Measurements from ENCODE around the gene NLRP10.

Gene NLRP10

GRCh38 chr11:7964261-7964660 is 986 bp downstream of the NLRP10 start:
- Histone ChIP-seq H3K36me3 (replicated peaks; ENCODE audit: low read depth, low read length) (no peaks in the 10 kb centered on the region), H3K9ac (ENCODE audit: low read length) (no peak overlapping the region), H4K20me1 (ENCODE audit: insufficient read depth, low read length) (no peaks in the 10 kb centered on the region), H3K27me3 (ENCODE audit: low read depth, low read length) (peaks cover 5% of the 10 kb centered on the region; the same call in 1 of the 2 replicates), H2AFZ (ENCODE audit: low read depth, low read length) (no peak overlapping the region), H3K79me2 (ENCODE audit: low read length) (no peaks in the 10 kb centered on the region), H3K4me3 (ENCODE audit: low read length) (no peak overlapping the region), H3K4me1 (ENCODE audit: low read length) (peaks cover 17% of the 10 kb centered on the region), H3K27ac (ENCODE audit: low read length) (no peak overlapping the region), H3K4me2 (ENCODE audit: low read length) (peak overlapping the region; percentile 32; the same call in 1 of the 2 replicates), H3K9me3 (ENCODE audit: insufficient read depth, low read length) (no peaks in the 10 kb centered on the region)
- TF ChIP-seq, protein P1, sequence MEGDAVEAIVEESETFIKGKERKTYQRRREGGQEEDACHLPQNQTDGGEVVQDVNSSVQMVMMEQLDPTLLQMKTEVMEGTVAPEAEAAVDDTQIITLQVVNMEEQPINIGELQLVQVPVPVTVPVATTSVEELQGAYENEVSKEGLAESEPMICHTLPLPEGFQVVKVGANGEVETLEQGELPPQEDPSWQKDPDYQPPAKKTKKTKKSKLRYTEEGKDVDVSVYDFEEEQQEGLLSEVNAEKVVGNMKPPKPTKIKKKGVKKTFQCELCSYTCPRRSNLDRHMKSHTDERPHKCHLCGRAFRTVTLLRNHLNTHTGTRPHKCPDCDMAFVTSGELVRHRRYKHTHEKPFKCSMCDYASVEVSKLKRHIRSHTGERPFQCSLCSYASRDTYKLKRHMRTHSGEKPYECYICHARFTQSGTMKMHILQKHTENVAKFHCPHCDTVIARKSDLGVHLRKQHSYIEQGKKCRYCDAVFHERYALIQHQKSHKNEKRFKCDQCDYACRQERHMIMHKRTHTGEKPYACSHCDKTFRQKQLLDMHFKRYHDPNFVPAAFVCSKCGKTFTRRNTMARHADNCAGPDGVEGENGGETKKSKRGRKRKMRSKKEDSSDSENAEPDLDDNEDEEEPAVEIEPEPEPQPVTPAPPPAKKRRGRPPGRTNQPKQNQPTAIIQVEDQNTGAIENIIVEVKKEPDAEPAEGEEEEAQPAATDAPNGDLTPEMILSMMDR (IDR thresholded peaks at IDR 0.05; ENCODE audit: low read depth, low read length), result no peak
- no peak for TF ChIP-seq EZH2phosphoT487 (IDR thresholded peaks at IDR 0.05; ENCODE audit: low read depth)

DNA sequence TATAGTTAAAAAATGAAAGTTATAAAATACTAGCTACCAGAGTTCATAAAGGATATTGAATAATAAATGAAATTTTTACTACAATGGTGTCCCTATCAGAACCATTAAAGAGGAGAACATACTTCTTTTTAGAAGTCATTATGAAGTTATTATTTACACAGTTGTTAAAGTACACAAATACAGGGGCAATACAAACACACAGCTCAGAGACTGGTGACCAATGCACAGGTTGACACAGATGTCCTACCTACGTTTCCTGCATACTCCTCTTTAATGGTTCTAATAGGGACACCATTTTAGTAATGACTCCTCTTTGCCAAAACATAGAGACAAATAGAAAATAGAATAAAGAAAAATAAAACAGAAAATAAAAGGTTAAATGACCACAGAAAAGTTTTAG is 10.1 kb downstream of the NLRP10 start:
- TF ChIP-seq, protein P1 (IDR thresholded peaks at IDR 0.05; ENCODE audit: low read depth, low read length), result no peak
- TF ChIP-seq EZH2phosphoT487 (IDR thresholded peaks at IDR 0.05; ENCODE audit: low read depth), result no peak
- Histone ChIP-seq H3K79me2 (ENCODE audit: low read length) (no peaks in the 10 kb centered on the region), H3K9me3 (ENCODE audit: insufficient read depth, low read length) (no peaks in the 10 kb centered on the region), H2AFZ (ENCODE audit: low read depth, low read length) (no peak overlapping the region), H3K36me3 (replicated peaks; ENCODE audit: low read depth, low read length) (no peaks in the 10 kb centered on the region), H4K20me1 (ENCODE audit: insufficient read depth, low read length) (no peaks in the 10 kb centered on the region), H3K9ac (ENCODE audit: low read length) (no peak overlapping the region), H3K4me2 (ENCODE audit: low read length) (no peak overlapping the region), H3K4me1 (ENCODE audit: low read length) (no peaks in the 10 kb centered on the region), H3K27me3 (ENCODE audit: low read depth, low read length) (peaks cover 6% of the 10 kb centered on the region; the same call in 1 of the 2 replicates), H3K4me3 (ENCODE audit: low read length) (no peak overlapping the region), H3K27ac (ENCODE audit: low read length) (no peak overlapping the region)

DNA sequence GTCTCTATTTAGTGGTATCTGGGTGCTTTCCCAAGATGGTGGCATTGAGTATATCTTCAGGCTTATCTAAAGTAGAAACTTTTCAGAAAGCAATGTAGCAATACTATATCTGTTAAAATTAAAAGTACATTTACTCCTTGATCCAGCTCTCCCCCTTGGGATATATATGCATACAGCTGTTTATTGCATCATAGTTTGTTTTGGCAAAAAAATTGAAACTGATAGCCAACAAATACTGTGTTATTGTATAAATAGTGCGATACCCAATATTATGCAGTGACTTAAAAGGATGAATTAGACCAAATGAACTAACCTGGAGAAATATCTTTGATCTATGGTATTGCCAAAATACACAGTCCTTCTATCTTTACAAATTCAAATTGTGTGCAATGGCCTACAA is 15.3 kb downstream of the NLRP10 start:
- no peaks in the 10 kb centered on the region for H3K36me3 ChIP-seq (replicated peaks; ENCODE audit: low read depth, low read length)
- no peaks in the 10 kb centered on the region for H3K9me3 ChIP-seq (ENCODE audit: insufficient read depth, low read length)
- H3K4me3 ChIP-seq (ENCODE audit: low read length), result no peak overlapping the region
- no peaks in the 10 kb centered on the region for H3K4me1 ChIP-seq (ENCODE audit: low read length)
- no peak for TF ChIP-seq EZH2phosphoT487 (IDR thresholded peaks at IDR 0.05; ENCODE audit: low read depth)
- TF ChIP-seq, protein P1 (IDR thresholded peaks at IDR 0.05; ENCODE audit: low read depth, low read length), result no peak
- H3K27me3 ChIP-seq (ENCODE audit: low read depth, low read length), result peaks cover 21% of the 10 kb centered on the region
- H4K20me1 ChIP-seq (ENCODE audit: insufficient read depth, low read length), result no peaks in the 10 kb centered on the region
- H2AFZ ChIP-seq (ENCODE audit: low read depth, low read length), result no peak overlapping the region
- no peak overlapping the region for H3K4me2 ChIP-seq (ENCODE audit: low read length)
- H3K9ac ChIP-seq (ENCODE audit: low read length), result no peak overlapping the region
- no peak overlapping the region for H3K27ac ChIP-seq (ENCODE audit: low read length)
- no peaks in the 10 kb centered on the region for H3K79me2 ChIP-seq (ENCODE audit: low read length)

GRCh38 chr11:7944123-7944522 is 21.1 kb downstream of the NLRP10 start:
- TF ChIP-seq, protein P1 (IDR thresholded peaks at IDR 0.05; ENCODE audit: low read depth, low read length), result no peak
- no peak overlapping the region for H3K4me2 ChIP-seq (ENCODE audit: low read length)
- no peaks in the 10 kb centered on the region for H4K20me1 ChIP-seq (ENCODE audit: insufficient read depth, low read length)
- no peak overlapping the region for H3K4me3 ChIP-seq (ENCODE audit: low read length)
- no peak overlapping the region for H2AFZ ChIP-seq (ENCODE audit: low read depth, low read length)
- H3K9me3 ChIP-seq (ENCODE audit: insufficient read depth, low read length), result peaks cover 12% of the 10 kb centered on the region
- no peaks in the 10 kb centered on the region for H3K4me1 ChIP-seq (ENCODE audit: low read length)
- H3K79me2 ChIP-seq (ENCODE audit: low read length), result no peaks in the 10 kb centered on the region
- H3K36me3 ChIP-seq (replicated peaks; ENCODE audit: low read depth, low read length), result no peaks in the 10 kb centered on the region
- no peak overlapping the region for H3K9ac ChIP-seq (ENCODE audit: low read length)
- peaks cover 21% of the 10 kb centered on the region for H3K27me3 ChIP-seq (ENCODE audit: low read depth, low read length)
- H3K27ac ChIP-seq (ENCODE audit: low read length), result no peak overlapping the region

Measured in OCI-LY3 (cell line).